ENCODE data around the gene CLOCK. TPM values are rescaled to one million over a fixed set of nuclear protein-coding genes. Genes with fewer than 3 reads are reported as not detected.
A peak's percentile ranks its signal among the peaks of the same experiment; 100 is the strongest.

The CLOCK gene
- total and polyA plus RNA-seq, 12 donors: 6.1 to 40.7 (median 31.1) TPM

DNA sequence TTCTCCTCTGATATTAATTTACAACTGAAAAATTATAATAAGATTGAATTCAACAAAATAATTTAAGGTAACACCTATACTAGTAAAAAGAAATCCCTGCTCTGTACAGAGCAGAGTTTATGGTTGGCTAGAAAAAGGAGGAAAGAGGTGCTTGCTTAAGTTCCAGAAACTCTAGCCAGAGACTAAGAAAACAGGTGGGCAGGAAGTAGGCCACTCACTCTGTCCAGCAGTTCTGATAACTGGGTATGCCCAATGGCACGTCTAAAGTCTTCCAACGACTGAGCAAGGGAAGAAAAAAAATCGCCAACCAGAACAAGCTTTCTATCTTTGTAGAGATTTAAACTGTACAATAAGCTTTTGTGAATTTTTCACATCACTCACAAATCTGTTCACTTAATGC lies 108.9 kb downstream of the CLOCK start:
- Histone ChIP-seq H3K27me3 (no peaks in the 10 kb centered on the region), H3K27ac (no peak overlapping the region), H3K4me1 (peaks cover 0 to 6% (median 0%) of the 10 kb centered on the region in 9 donors), H3K9me3 (no peaks in the 10 kb centered on the region), H3K4me3 (no peak overlapping the region), H3K36me3 (peaks cover 0 to 94% (median 8%) of the 10 kb centered on the region in 9 donors)
- TF ChIP-seq, protein P1, sequence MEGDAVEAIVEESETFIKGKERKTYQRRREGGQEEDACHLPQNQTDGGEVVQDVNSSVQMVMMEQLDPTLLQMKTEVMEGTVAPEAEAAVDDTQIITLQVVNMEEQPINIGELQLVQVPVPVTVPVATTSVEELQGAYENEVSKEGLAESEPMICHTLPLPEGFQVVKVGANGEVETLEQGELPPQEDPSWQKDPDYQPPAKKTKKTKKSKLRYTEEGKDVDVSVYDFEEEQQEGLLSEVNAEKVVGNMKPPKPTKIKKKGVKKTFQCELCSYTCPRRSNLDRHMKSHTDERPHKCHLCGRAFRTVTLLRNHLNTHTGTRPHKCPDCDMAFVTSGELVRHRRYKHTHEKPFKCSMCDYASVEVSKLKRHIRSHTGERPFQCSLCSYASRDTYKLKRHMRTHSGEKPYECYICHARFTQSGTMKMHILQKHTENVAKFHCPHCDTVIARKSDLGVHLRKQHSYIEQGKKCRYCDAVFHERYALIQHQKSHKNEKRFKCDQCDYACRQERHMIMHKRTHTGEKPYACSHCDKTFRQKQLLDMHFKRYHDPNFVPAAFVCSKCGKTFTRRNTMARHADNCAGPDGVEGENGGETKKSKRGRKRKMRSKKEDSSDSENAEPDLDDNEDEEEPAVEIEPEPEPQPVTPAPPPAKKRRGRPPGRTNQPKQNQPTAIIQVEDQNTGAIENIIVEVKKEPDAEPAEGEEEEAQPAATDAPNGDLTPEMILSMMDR (IDR thresholded peaks at IDR 0.05): no peak
- intact Hi-C loops (cut with DNase I): loop anchor here in 1 of 10 donors (10.0 kb wide), 1 partner anchor 107 kb away; the partner anchor contains the start of gene CLOCK
- ATAC-seq (no peak), DNase-seq (no peak)
- WGBS, 2 donors: 57 to 81% methylated on average over 3 of the region's 3 CpGs

DNA sequence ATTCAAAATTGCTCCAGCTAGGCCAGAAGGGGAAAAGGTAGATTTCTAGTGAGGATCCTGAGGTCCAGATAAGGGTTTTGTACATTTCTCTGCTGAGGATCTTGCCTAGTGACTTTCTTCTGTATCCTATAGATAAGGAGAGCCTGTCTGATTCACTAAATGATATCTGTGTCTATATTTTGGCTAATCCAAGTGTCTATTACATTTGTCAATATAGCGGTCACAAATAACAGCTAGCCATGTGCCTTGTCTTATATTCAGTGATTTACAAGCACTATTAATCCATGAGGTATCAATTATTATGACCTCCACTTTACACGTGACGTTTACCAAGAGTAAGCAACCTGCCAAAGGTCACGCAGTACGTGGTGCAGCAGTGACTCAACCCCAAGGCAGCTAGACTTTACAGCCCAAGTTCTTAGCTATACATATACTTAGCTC lies 109.3 kb downstream of the CLOCK start:
- Histone ChIP-seq H3K27ac (no peak overlapping the region), H3K9me3 (no peaks in the 10 kb centered on the region), H3K27me3 (no peaks in the 10 kb centered on the region), H3K4me3 (no peak overlapping the region), H3K4me1 (peaks cover 0 to 6% (median 0%) of the 10 kb centered on the region in 9 donors), H3K36me3 (peaks cover 0 to 94% (median 8%) of the 10 kb centered on the region in 9 donors)
- DNase-seq: no peak
- peak in 2 of 8 donors; percentile 44 to 46 for ATAC-seq
- 83 to 88% methylated on average over 5 of the region's 5 CpGs for WGBS, 2 donors
- intact Hi-C loops (cut with DNase I): loop anchor here in 1 of 10 donors (10.0 kb wide), 1 partner anchor 107 kb away; the partner anchor contains the start of gene CLOCK
- TF ChIP-seq, protein P1 (IDR thresholded peaks at IDR 0.05): no peak

DNA sequence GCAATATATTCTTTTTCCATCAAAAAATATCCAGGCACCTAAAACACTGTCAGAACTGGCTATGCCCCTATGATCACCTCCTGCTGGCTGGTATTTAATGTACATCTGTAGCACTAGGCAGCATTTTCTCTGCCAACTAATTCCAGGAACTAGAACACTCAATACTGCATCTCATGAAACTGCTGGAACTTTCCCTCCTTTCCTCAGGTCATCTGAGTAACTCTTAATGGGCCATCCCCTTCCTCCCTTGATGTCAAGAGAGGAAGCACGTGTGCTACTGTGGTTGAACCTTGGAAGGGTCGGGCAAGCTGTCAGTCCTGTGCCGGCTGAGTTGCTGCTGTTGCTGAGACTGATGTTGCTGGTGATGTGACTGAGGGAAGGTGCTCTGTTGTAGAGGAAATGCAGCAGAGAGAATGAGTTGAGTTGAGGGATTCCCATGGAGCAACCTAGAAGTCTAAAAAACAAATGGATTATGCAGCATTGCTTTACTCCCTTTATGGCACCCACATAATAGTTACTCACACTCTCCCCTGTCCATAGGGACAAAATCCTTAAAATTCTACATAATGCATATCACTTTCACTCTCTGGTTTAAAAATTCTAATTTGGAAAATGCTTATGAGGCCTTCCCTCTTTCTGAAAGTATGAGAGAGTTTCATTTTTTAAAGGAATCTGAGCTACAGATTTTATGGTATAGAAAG lies 111.4 kb downstream of the CLOCK start:
- intact Hi-C loops (cut with DNase I): loop anchor here in 1 of 10 donors (10.0 kb wide), 1 partner anchor 110 kb away; the partner anchor contains the start of gene CLOCK
- 43 to 56% methylated on average over 3 of the region's 3 CpGs for WGBS, 2 donors
- DNase-seq (no peak), ATAC-seq (peak in 4 of 8 donors; percentile 28 to 55 (median 40))
- no peaks in the 10 kb centered on the region for H3K27me3 ChIP-seq
- TF ChIP-seq, protein P1 (IDR thresholded peaks at IDR 0.05): peak in 3 of 9 donors; percentile 14 to 26 (median 22)
- H3K9me3 ChIP-seq: no peaks in the 10 kb centered on the region
- H3K4me3 ChIP-seq: no peak overlapping the region
- H3K4me1 ChIP-seq: peaks cover 0 to 6% (median 0%) of the 10 kb centered on the region in 9 donors
- no peak overlapping the region for H3K27ac ChIP-seq
- H3K36me3 ChIP-seq: peaks cover 0 to 94% (median 20%) of the 10 kb centered on the region in 9 donors

DNA sequence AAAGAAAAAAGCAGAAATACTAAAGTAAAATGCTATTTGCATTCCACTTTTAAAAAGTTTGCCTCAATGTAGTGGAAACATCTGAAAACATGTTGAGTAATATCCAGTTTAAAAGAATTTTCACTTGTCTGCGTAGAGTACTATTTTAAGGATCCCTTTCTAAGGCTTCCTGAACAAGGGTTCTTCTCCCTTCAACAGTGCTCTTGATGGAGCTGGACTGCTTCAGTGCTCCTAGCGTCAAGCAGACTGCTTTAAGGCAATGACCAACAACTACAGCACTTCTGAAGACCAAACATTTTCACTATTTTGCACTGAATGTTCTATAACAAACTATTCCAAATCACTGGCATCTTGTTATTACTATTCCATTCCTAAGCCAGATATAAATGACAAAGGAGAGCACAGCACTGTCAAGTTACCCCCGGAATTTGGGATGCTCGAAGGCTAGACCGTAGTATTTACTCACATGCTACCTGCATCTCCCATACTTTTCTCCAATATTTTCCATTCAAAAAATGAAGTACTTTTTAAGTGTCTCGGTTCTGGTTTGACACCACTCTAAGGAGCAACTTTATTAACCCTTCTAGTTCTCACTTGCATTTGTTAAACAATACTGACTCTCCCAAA lies 114.9 kb downstream of the CLOCK start:
- intact Hi-C loops (cut with DNase I): loop anchor here in 1 of 10 donors (10.0 kb wide), 1 partner anchor 113 kb away; the partner anchor contains the start of gene CLOCK
- H3K36me3 ChIP-seq: peaks cover 0 to 100% (median 33%) of the 10 kb centered on the region in 9 donors

More for the DNA sequence above, 114.9 kb downstream of the CLOCK start:
- no peaks in the 10 kb centered on the region for H3K9me3 ChIP-seq
- no peaks in the 10 kb centered on the region for H3K27me3 ChIP-seq
- no peak for DNase-seq
- H3K27ac ChIP-seq: no peak overlapping the region
- ATAC-seq: no peak
- no peak overlapping the region for H3K4me3 ChIP-seq
- peaks cover 0 to 6% (median 0%) of the 10 kb centered on the region in 9 donors for H3K4me1 ChIP-seq
- 74 to 76% methylated on average over 6 of the region's 6 CpGs for WGBS, 2 donors
- TF ChIP-seq, protein P1 (IDR thresholded peaks at IDR 0.05): no peak
